ENCODE data around the gene ZNF432. TPM values are rescaled to one million over a fixed set of nuclear protein-coding genes. Genes with fewer than 3 reads are reported as not detected.

Gene ZNF432
- total RNA-seq, 1 donor from 2014 or later, result 7.8 TPM

DNA sequence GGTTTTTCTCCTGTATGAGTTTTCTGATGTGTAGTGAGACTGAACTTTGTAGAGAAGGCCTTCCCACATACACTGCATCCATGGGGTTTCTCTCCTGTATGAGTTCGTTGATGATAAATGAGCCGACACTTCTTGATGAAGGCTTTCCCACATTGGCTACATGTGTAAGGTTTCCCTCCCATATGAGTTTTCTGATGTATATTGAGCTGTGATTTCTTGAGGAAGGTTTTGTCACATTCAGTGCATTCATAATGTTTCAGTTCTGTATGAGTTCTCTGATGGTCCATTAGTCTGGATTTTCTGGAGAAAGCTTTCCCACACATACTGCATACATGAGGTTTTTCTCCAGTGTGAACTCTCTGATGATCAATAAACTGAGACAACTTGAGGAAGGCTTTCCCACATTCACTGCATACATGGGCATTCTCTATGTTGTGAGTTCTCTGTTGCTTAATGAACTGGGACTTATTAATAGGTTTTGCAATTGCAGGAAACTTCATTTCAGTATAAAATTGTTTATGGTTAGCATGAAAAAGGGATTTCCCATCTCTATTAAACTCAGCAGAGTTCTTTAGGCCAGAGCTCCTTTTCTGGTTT is 54.5 kb downstream of the ZNF432 start:
- Histone ChIP-seq H3K27me3 (ENCODE audit: low read depth) (no peaks in the 10 kb centered on the region), H3K36me3 (peaks cover 92% of the 10 kb centered on the region), H3K4me1 (no peaks in the 10 kb centered on the region), H3K27ac (replicated peaks) (no peak overlapping the region), H3K4me3 (no peak overlapping the region), H3K9me3 (replicated peaks) (peaks cover 100% of the 10 kb centered on the region)
- no peak for DNase-seq
- TF ChIP-seq, protein P1, sequence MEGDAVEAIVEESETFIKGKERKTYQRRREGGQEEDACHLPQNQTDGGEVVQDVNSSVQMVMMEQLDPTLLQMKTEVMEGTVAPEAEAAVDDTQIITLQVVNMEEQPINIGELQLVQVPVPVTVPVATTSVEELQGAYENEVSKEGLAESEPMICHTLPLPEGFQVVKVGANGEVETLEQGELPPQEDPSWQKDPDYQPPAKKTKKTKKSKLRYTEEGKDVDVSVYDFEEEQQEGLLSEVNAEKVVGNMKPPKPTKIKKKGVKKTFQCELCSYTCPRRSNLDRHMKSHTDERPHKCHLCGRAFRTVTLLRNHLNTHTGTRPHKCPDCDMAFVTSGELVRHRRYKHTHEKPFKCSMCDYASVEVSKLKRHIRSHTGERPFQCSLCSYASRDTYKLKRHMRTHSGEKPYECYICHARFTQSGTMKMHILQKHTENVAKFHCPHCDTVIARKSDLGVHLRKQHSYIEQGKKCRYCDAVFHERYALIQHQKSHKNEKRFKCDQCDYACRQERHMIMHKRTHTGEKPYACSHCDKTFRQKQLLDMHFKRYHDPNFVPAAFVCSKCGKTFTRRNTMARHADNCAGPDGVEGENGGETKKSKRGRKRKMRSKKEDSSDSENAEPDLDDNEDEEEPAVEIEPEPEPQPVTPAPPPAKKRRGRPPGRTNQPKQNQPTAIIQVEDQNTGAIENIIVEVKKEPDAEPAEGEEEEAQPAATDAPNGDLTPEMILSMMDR (IDR thresholded peaks at IDR 0.05; ENCODE audit: borderline replicate concordance), result no peak
- intact Hi-C loops (cut with micrococcal nuclease), result no loop called here

DNA sequence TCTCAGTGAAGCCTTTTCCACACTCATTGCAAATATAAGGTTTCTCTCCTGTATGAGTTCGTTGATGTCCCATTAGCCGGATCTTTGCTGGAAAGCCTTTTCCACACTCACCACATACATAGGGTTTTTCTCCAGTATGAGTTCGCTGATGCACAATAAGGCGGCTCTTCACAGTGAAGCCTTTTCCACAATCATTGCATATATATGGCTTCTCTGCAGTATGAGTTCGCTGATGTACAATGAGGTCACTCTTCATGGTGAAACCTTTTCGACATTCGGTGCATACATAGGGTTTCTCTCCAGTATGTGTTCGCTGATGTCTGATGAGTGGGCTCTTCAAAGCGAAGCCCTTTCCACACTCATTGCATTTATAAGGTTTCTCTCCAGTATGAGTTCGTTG is 55.2 kb downstream of the ZNF432 start:
- TF ChIP-seq, protein P1 (IDR thresholded peaks at IDR 0.05; ENCODE audit: borderline replicate concordance), result no peak
- peaks cover 85% of the 10 kb centered on the region for H3K36me3 ChIP-seq
- no peak overlapping the region for H3K4me3 ChIP-seq
- DNase-seq, result no peak
- H3K4me1 ChIP-seq, result no peaks in the 10 kb centered on the region
- H3K9me3 ChIP-seq (replicated peaks), result peaks cover 100% of the 10 kb centered on the region
- intact Hi-C loops (cut with micrococcal nuclease), result no loop called here
- no peak overlapping the region for H3K27ac ChIP-seq (replicated peaks)
- no peaks in the 10 kb centered on the region for H3K27me3 ChIP-seq (ENCODE audit: low read depth)

DNA sequence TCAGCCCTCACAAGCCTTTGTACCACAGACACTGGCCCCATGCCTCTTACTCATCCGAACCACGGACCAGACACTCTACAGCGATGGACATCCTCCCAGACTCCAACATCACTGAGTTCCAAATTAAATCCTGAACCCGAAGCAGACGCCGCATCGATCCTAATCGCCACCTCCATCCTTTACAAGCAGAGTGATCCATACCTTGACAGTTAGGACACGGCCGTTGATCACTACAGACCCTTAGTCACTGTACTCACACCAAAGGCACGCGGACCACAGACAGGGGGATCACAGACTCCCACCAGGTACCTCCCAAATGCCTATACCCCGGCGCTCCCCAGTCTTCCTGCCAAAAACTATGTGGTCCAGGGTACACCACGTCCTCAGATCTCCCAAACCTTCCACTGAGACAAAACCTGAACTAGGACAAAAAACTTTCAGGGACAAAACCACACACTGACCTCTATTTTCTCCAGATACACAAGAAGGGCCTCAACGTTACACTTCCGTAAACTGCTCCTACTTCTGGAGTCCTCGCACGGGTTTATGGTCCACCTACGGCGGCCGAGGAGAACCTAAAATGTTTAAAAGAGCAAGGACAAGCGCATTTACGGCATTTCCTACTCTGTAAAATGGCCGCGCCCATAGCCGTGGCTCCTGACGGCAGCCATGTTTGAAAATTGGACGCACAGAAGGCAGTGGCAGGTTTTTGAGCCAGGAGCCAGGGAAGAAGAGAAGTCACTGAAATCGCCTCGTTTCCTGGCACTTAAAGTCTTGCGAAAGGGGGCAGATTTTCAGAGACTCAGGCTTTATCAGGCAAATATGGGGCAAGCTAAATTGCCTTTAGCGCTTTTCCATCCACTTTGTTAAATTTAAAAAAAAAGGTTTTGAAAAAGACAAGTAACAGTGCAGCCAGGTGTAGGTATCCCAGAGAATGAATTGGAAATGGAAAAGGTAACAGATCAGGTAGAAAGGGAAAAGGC is 62.0 kb downstream of the ZNF432 start, which contains the start of gene ZNF350:
Gene ZNF350, minus strand, starts transcription at position 532 of the 983 bp plus-strand sequence. CDS start 12,480 bp downstream, outside the sequence.
- DNase-seq, result peak; percentile 90
- intact Hi-C loops (cut with micrococcal nuclease), result no loop called here
- H3K36me3 ChIP-seq, result peaks cover 27% of the 10 kb centered on the region
- H3K27me3 ChIP-seq (ENCODE audit: low read depth), result no peaks in the 10 kb centered on the region
- peaks cover 39% of the 10 kb centered on the region for H3K4me1 ChIP-seq
- TF ChIP-seq, protein P1 (IDR thresholded peaks at IDR 0.05; ENCODE audit: borderline replicate concordance), result no peak
- H3K9me3 ChIP-seq (replicated peaks), result peaks cover 79% of the 10 kb centered on the region
- peak within 1 kb of the TSS; percentile 96 for H3K4me3 ChIP-seq
- H3K27ac ChIP-seq (replicated peaks), result peak within 1 kb of the TSS; percentile 82

DNA sequence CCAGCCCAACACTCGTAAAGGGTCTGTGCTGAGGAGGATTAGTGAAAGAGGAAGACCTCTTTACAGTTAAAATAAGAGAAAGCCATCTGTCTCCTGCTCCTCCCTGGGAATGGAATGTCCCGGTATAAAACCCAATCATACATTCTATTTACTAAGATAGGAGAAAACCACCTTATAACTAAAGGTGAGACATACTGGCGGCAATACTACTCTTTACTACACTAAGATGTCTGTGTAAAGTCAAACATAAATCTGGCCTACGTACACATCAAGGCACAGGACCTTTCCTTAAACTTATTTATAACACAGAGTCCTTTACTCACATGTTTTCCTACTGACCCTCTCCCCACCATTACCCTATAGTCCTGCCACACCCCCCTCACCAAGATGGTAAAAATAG is 65.3 kb downstream of the ZNF432 start:
- Histone ChIP-seq H3K36me3 (peaks cover 43% of the 10 kb centered on the region), H3K27ac (replicated peaks) (peak overlapping the region; percentile 28), H3K27me3 (ENCODE audit: low read depth) (no peaks in the 10 kb centered on the region), H3K9me3 (replicated peaks) (peaks cover 78% of the 10 kb centered on the region), H3K4me3 (no peak overlapping the region), H3K4me1 (peaks cover 39% of the 10 kb centered on the region)
- TF ChIP-seq, protein P1 (IDR thresholded peaks at IDR 0.05; ENCODE audit: borderline replicate concordance), result no peak
- intact Hi-C loops (cut with micrococcal nuclease), result no loop called here
- DNase-seq, result no peak

Other genes with a start within 250 kb of the ZNF432 start
- gene ZNF577, start 160.9 kb downstream of the ZNF432 start, total RNA-seq, result 9.7 TPM
- gene ZNF649, start 143.8 kb downstream of the ZNF432 start, total RNA-seq, result 7.5 TPM
- 3.4 TPM for gene ZNF613, start 121.4 kb downstream of the ZNF432 start, total RNA-seq
- 8.0 TPM for gene ZNF350, start 62.0 kb downstream of the ZNF432 start, total RNA-seq
- gene ZNF615, start 40.6 kb downstream of the ZNF432 start, total RNA-seq, result 11.2 TPM
- 5.5 TPM for gene ZNF614, start 20.5 kb downstream of the ZNF432 start, total RNA-seq
- gene ZNF841, start 46.9 kb upstream of the ZNF432 start, total RNA-seq, result 8.5 TPM
- gene ZNF616, start 91.1 kb upstream of the ZNF432 start, total RNA-seq, result 5.6 TPM
- gene ZNF836, start 122.8 kb upstream of the ZNF432 start, total RNA-seq, result 8.1 TPM
- gene PPP2R1A, start 141.2 kb upstream of the ZNF432 start, total RNA-seq, result 395 TPM
- 9.2 TPM for gene ZNF766, start 220.7 kb upstream of the ZNF432 start, total RNA-seq
- gene ZNF480, start 248.3 kb upstream of the ZNF432 start, total RNA-seq, result 18.9 TPM